HG03342 (cell line): ENCODE results near the gene LDLRAD4.

ENCODE experiments used
- ATAC-seq: cut with Tn5 transposase; IDR thresholded peaks from one replicate; pipeline ENCODE4 v1.9.1; 2021; ENCODE audit warnings: mild to moderate bottlenecking, moderate library complexity; ENCODE audit not compliant: unreplicated experiment

LDLRAD4 gene

GRCh38 chr18:13420969-13421686, 202.6 kb downstream of the LDLRAD4 start:
- no peak for ATAC-seq

DNA sequence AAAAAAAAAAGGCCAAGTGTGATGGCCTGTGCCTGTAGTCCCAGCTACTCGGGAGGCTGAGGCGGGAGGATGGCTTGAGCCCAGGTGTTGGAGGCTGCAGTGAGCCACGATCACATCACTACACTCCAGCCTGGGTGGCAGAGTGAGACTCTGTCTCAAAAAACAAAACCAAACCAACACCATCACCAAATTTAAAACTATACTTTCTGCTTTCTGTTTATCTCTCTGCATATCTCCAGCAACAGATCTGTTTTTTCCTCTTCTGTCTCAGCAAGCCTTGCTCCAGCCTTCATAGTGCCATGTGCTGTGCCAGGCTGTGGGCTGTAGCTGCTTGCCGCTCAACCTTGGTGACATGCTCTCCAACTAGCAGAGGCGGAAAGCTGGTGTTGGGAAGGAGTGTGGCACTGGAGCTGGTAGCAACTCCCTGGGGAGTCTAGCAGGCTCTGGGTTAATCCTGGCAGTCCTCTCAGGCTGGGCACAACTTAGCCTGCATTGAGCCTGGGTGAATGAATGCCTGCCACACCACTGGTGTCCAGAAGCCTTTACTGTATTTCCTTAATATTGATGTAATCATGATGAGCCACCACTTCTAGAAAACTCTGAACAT, 204.1 kb downstream of the LDLRAD4 start:
- no peak for ATAC-seq

DNA sequence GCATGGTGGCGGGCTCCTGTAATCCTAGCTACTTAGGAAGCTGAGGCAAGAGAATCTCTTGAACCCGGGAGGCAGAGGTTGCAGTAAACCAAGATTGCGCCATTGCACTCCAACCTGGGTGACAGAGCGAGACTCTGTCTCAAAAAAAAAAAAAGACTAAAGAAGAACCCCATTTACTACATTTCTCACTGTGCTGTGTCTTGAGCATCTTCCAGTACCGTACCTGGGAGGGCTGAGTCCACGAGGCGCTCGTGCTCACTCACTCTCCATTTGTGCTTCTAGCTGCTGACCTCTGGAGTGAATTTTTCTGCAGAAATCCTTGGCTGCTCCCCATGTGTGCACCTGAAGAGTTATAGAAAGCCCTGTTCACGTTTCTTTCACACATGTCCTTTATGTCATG, 204.8 kb downstream of the LDLRAD4 start:
- no peak for ATAC-seq

GRCh38 chr18:13424363-13424762, 205.8 kb downstream of the LDLRAD4 start:
- no peak for ATAC-seq

- ATAC-seq: no peak
These were observed 207.0 kb downstream of the LDLRAD4 start for GRCh38 chr18:13425357-13426091.

- ATAC-seq: no peak
These were observed 208.8 kb downstream of the LDLRAD4 start for GRCh38 chr18:13427354-13427753.

DNA sequence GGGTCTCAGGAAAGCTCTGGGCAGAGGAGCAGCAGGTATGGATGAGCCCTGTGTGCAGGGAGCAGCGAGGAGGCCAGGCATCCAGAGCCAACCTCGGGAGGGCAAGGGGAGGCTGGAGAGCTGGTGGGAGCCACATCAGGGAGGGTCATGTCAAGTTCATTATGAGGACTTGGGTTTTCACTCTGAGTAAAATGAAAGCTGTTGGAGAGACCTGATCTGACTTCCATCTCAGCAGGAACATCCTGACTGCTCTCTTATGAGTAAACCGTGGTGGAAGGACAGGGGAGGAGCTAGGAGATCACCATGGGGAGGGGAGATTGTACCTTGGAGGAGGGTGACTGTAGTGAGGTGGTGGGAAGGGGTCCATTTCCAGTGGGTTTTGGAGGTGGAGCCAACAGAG, 209.8 kb downstream of the LDLRAD4 start:
- ATAC-seq: no peak

GRCh38 chr18:13429016-13429415, 210.5 kb downstream of the LDLRAD4 start:
- no peak for ATAC-seq

- no peak for ATAC-seq
These were observed 211.4 kb downstream of the LDLRAD4 start for GRCh38 chr18:13429884-13430510.

GRCh38 chr18:13430663-13431062, 212.1 kb downstream of the LDLRAD4 start:
- ATAC-seq: no peak

DNA sequence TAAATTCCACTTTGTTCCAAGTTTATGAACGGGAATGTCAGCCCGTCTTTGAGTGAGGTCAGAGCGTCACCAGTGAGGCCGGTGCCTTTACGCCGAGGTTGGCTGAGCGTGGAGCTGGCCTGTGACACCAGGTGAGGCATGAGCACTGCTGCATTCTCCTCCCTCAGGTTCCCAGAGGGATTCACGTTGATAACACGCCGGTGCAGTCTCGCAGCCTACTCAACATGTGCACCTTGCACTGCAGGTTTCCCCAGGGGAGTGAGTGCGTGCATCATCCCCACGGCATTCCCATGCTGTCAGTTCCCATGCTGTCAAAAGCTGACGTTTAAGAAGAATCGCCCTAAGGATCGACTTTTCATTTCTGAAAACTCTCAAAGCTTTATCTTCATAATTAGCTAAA, 213.3 kb downstream of the LDLRAD4 start:
- no peak for ATAC-seq

DNA sequence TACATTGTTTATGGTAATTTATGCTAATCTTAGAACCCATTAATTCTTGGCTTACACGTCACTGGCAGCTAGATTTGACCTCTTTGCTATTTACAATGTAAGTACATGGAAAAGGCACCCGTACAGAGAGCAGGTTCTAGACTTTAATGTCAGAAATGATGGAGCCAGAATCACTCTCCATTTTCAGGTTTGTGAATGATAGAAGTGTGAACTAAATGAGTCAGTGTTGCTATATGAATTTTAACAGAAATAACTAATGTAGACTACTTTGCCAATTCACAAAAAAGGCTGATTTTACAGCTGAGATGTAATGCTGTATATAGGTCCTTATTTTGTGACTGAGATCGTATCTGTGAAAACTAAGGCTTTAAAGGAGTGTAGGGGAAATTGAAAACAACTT, 214.6 kb downstream of the LDLRAD4 start:
- no peak for ATAC-seq

DNA sequence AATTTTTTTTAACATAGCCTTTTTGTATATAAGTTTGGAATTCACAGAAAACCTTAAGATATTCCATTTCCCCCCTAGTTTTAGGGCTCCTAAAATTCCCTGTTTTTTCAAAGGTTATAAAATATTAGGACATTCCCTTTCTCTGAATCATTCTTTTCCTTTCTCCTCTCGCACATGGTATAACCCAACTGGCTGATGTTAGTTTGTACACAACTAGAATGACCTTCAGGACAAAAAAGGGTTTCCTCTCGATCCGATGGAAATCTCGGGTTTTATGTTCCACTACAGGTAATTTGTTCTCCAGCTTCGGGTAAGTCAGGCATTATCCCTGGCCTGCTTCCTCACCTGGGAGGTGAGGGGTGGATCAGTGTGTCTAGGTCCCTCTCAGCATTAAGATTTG, 215.1 kb downstream of the LDLRAD4 start:
- ATAC-seq: no peak

DNA sequence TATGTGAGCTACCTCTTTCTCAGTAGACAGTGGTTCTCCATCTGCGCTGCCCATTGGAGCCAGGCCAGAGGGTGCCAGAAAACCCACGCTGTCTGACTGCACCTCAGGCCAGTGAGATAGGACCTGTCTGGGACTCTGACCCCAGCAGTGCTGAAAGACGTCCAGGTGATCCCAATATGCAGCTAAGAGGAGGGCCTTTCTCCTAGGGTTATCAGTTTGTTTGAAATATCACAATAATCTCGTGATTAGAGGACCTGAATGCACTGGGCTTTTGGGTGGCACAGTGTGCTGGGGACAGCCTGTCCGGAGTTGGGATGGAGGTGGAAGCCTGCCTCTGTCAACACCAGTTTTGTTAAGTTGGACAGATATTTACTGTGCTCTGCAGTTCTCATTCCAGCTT, 216.3 kb downstream of the LDLRAD4 start:
- no peak for ATAC-seq

DNA sequence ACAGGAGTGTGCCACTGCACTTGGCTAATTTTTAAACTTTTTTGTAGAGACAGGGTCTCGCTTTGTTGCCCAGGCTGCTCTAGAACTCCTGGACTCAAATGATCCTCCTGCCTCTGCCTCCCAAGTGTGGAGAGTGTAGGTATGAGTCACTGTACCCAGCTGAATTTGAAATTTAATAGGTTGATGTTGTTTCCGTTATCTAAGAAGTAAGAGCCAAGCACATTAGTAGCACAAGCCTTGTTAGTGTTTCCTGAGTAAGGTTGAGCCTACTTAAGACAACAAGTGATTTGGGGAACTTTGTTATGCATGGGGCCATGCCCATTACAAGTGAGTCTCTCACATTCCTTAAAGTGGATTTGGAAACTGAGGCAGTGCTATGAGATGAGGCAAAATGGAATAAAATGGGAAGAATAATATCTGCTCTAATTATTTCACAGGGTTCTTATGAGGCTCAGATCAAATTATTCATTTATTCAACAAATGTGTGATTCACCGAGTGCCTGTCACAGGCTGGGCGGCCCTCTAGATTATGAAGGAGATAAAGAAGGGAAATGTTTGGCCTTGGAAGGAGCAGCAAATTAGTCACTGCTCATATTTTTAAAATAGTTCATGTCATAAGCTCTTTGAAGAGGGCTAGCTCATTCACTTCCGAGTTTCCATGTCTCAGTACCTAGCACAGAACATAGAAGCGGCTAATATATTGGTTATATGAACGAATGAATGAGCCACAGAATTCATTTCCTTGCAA, 217.2 kb downstream of the LDLRAD4 start:
- ATAC-seq: no peak

DNA sequence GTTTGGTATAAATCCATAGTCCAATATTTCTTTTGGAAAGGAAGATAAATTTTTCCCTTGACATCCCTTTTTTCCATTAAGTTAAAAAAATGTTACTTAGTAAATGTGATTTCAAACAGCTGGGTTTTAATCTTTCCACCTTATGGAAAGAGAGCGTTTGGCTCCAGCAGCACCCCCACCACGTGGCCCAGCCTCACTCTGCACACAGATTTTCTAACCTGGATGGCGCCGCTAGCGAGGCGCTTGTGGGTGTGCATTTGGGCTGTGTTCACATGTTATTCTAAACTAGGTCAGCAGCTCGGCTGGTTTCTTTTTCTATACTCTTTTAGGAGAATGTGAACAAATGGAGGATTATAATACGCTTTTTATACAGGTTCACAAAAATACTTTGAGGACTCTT, 218.0 kb downstream of the LDLRAD4 start:
- ATAC-seq: no peak

GRCh38 chr18:13437034-13437433, 218.5 kb downstream of the LDLRAD4 start:
- no peak for ATAC-seq

DNA sequence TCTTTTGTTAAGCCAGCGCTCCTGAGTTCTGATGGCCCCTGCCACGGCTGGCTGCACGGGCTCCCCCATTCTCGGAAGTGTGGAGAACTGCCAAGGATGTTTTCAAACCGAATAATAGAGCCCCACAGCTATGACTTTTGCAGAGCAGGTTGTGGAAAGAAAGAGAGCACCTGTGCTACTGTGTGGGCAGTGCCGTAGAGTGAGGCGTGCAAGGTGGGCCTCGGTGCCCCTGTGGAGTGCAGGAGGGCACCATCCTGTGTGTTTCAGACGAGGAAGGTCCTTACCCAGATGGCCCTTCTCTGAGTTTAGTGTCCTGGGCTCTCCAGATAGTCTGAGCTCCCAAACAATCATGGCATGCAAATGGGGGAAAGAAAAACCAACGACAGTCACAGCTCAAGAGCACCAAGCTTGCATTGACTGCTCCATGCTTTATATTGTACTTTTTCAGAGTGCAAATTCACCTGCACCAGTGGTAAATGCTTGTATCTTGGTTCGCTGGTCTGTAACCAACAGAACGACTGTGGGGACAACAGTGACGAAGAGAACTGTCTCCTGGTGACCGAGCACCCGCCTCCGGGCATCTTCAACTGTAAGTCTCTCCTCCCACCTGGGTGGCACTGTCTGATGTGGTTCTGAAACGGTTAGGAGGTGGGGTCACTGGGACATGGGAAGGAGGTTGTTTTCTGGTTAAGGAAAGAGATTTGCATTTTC, 219.4 kb downstream of the LDLRAD4 start:
- no peak for ATAC-seq

DNA sequence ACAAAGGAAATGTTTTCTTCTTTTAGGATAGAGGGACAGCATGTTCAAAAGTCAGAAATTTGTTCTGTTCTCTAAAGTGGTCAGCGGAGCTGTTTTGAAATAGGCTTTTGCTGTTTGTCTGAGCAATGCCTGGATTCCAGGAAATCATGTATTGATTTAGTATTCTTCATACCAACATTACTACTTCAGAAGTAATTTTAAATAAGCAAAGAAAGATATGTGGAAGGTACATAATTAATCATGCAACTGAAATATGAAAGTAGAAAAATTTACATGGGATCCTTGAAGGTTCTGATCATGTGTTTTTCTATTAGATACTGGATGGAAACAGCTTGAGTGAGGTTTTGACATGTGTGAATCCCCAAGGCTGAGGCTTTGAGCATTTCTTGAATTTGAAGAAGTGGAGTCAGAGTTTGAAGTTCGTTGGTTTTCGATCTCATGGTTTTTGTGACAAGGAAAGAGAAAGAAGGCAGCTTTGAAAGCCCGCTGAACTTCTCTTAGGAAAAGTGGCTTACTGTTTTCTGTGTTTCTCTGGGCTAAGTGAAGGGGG, 220.0 kb downstream of the LDLRAD4 start:
- no peak for ATAC-seq

GRCh38 chr18:13439461-13439860, 220.9 kb downstream of the LDLRAD4 start:
- ATAC-seq: no peak
